GM12878 (cell line): ENCODE data around the gene CEP135.

Experiments
- NFIC ChIP-seq: IDR thresholded peaks from 2 replicates; pipeline ENCODE4 v1.6.1; 2012; ENCODE audit warnings: low read depth, mild to moderate bottlenecking, inconsistent platforms, low read length, moderate library complexity
- ZBTB4 ChIP-seq: fragments of 450-650 bp; formaldehyde crosslinking; IDR thresholded peaks from 2 replicates; pipeline ENCODE4 v1.4.0; 2022; ENCODE audit warnings: mild to moderate bottlenecking, moderate library complexity

- TF ChIP-seq NFIC = no peak
- no peak for TF ChIP-seq ZBTB4
Measured at GRCh38 chr4:56008206-56008605, 59.5 kb downstream of the CEP135 start.
